PC-3 (cell line): ENCODE measurements around the gene UNC5C. TPM values are rescaled to one million over a fixed set of nuclear protein-coding genes. Genes with fewer than 3 reads are reported as not detected.

Experiments
- ATAC-seq: fragments of 200-7000 bp; cut with Tn5 transposase; 2 replicates; pipeline ENCODE4 v1.9.1; 2020; ENCODE audit warnings: mild to moderate bottlenecking, moderate library complexity
- BruUV-seq: library from RNA; stranded (reverse); fragments of 400-500 nt; replicated peaks from 2 replicates; lab custom pipeline; 2021; lab: Mats Ljungman, UMichigan
- CTCF ChIA-PET: fragments of 300-600 bp; sonication (Branson Sonifier 250); formaldehyde crosslinking; loops from one replicate; lab custom pipeline; 2022; ENCODE audit warnings: antibody characterized with exemption; lab: Charles Lee
- POLR2A ChIA-PET: fragments of 300-600 bp; sonication (Branson Sonifier 250); formaldehyde crosslinking; loops from one replicate; lab custom pipeline; 2022; ENCODE audit warnings: antibody characterized with exemption; ENCODE audit not compliant: unreplicated experiment; lab: Charles Lee
- DNase-seq: peaks from one replicate; pipeline ENCODE4 v3.0.0-alpha.2; 2015
- H2AFZ ChIP-seq: fragments of 300-600 bp; sonication (generic); 2 replicates; pipeline ENCODE4 v1.6.0; 2016; ENCODE audit warnings: antibody characterized with exemption, low read length
- H3F3A ChIP-seq: fragments of 300-600 bp; sonication (generic); one replicate; pipeline ENCODE4 v1.6.0; 2017; ENCODE audit warnings: antibody characterized with exemption, low read length, control low read depth, mild to moderate bottlenecking; ENCODE audit not compliant: unreplicated experiment
- H3K27ac ChIP-seq: fragments of 300-600 bp; sonication (generic); 2 replicates; pipeline ENCODE4 v1.5.1; 2016; ENCODE audit warnings: mild to moderate bottlenecking, low read length
- H3K27me3 ChIP-seq: fragments of 300-600 bp; sonication (generic); 2 replicates; pipeline ENCODE4 v1.6.1; 2016; ENCODE audit warnings: low read length, mixed read lengths
- H3K36me3 ChIP-seq: fragments of 300-600 bp; sonication (generic); 2 replicates; pipeline ENCODE4 v1.6.1; 2016; ENCODE audit warnings: low read depth, mixed run types, low read length, mixed read lengths
- H3K4me1 ChIP-seq: fragments of 300-600 bp; sonication (generic); 2 replicates; pipeline ENCODE4 v1.5.1; 2016; ENCODE audit warnings: low read length; ENCODE audit not compliant: insufficient read depth
- H3K4me2 ChIP-seq: fragments of 300-600 bp; sonication (generic); 2 replicates; pipeline ENCODE4 v1.6.0; 2016; ENCODE audit warnings: low read length
- H3K4me3 ChIP-seq: fragments of 300-600 bp; sonication (generic); 2 replicates; pipeline ENCODE4 v1.5.1; 2016; ENCODE audit warnings: mild to moderate bottlenecking, low read length, mixed read lengths
- H3K79me2 ChIP-seq: fragments of 300-600 bp; sonication (generic); 2 replicates; pipeline ENCODE4 v1.6.1; 2017; ENCODE audit warnings: low read length, mixed read lengths
- H3K9ac ChIP-seq: fragments of 300-600 bp; sonication (generic); 2 replicates; pipeline ENCODE4 v1.6.0; 2016; ENCODE audit warnings: mild to moderate bottlenecking, low read length
- H3K9me2 ChIP-seq: fragments of 300-600 bp; sonication (generic); replicated peaks from 2 replicates; pipeline ENCODE4 v1.6.1; 2016; ENCODE audit warnings: mixed run types, low read length, mixed read lengths
- H3K9me3 ChIP-seq: fragments of 300-600 bp; sonication (generic); 2 replicates; pipeline ENCODE4 v1.6.1; 2016; ENCODE audit warnings: low read length, mixed read lengths
- H4K20me1 ChIP-seq: fragments of 300-600 bp; sonication (generic); 2 replicates; pipeline ENCODE4 v1.6.1; 2016; ENCODE audit warnings: low read length, mixed read lengths
- CTCF ChIP-seq: fragments of 300-600 bp; sonication (generic); conservative IDR thresholded peaks from 2 replicates; pipeline ENCODE4 v1.5.1; 2017; ENCODE audit warnings: antibody characterized with exemption, low read depth, mild to moderate bottlenecking, low read length
- EZH2 ChIP-seq: fragments of 300-600 bp; sonication (generic); IDR thresholded peaks from one replicate; pipeline ENCODE4 v1.6.1; 2017; ENCODE audit warnings: antibody characterized with exemption, mild to moderate bottlenecking, low read length; ENCODE audit not compliant: unreplicated experiment
- EZH2phosphoT487 ChIP-seq: fragments of 300-600 bp; sonication (generic); IDR thresholded peaks from 2 replicates; pipeline ENCODE4 v1.6.1; 2018; ENCODE audit warnings: mild to moderate bottlenecking, antibody characterized with exemption, low read length, borderline replicate concordance
- intact Hi-C: fragments of 100-400 bp; cut with micrococcal nuclease; formaldehyde crosslinking; loops from 2 replicates; pipeline ENCODE4 v1.9.0; 2023
- total RNA-seq: library from RNA; depleted of rRNA; stranded (reverse); fragments of >200 nt; gene quantifications from 2 replicates; pipeline ENCODE4 v1.2.3, GENCODE V29; 2014

The UNC5C gene
- total RNA-seq, 1 experiment from 2014 or later, result not detected

- Histone ChIP-seq H3F3A (no peaks in the 10 kb centered on the region), H3K36me3 (no peaks in the 10 kb centered on the region), H2AFZ (no peak overlapping the region), H3K4me3 (no peak overlapping the region), H3K9me3 (no peaks in the 10 kb centered on the region), H3K4me1 (no peaks in the 10 kb centered on the region), H3K9me2 (no peaks in the 10 kb centered on the region), H3K27ac (no peak overlapping the region), H3K4me2 (no peak overlapping the region), H3K27me3 (no peaks in the 10 kb centered on the region), H3K79me2 (no peaks in the 10 kb centered on the region), H3K9ac (no peak overlapping the region), H4K20me1 (no peaks in the 10 kb centered on the region)
- DNase-seq (no peak), ATAC-seq (no peak)
- ChIA-PET CTCF (no interaction called here), POLR2A (no interaction called here)
- BruUV-seq, result no TSS peak
- intact Hi-C loops, result no loop called here
- TF ChIP-seq EZH2phosphoT487 (no peak), EZH2 (no peak), CTCF (no peak)
Measured at GRCh38 chr4:95360906-95361695, 187.7 kb downstream of the UNC5C start.

DNA sequence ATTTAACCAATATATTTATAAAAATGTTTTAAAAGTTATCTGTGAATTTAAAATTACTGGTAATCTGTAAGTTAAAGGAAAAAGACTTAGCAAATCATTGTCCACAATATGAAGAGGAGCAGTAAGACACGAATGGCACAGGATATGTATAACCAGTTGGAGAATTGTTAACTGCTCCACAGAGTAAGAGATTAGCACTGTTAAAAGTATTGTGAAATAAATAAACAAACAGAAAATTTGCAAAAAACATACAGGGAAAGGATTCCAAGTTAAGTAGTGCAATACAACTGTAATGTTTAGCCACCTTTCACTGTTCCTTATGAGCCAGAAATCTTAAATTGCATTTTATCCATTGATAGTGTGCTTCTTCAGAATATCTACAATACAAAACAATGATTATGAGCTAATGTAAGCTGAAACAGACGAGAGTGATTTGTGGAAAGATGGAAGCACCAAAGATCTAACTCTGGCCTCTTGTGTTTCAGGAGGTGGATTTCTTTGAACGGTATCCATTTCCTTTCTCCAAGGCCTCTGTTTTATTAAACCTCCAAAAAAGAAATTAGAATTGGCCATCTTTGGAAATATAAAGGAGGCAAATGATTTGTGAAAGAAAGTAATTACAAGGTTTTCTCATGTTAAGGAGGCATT, 188.4 kb downstream of the UNC5C start:
- Histone ChIP-seq H3K4me3 (no peak overlapping the region), H4K20me1 (no peaks in the 10 kb centered on the region), H3K4me1 (no peaks in the 10 kb centered on the region), H3K9me2 (no peaks in the 10 kb centered on the region), H2AFZ (no peak overlapping the region), H3F3A (no peaks in the 10 kb centered on the region), H3K79me2 (no peaks in the 10 kb centered on the region), H3K27me3 (no peaks in the 10 kb centered on the region), H3K4me2 (no peak overlapping the region), H3K36me3 (no peaks in the 10 kb centered on the region), H3K27ac (no peak overlapping the region), H3K9ac (no peak overlapping the region), H3K9me3 (no peaks in the 10 kb centered on the region)
- ChIA-PET POLR2A (no interaction called here), CTCF (no interaction called here)
- BruUV-seq, result no TSS peak
- DNase-seq (no peak), ATAC-seq (no peak)
- TF ChIP-seq CTCF, result no peak
- no peak for TF ChIP-seq EZH2phosphoT487
- no peak for TF ChIP-seq EZH2
- intact Hi-C loops, result no loop called here

GRCh38 chr4:95358421-95358820, 190.4 kb downstream of the UNC5C start:
- intact Hi-C loops, result no loop called here
- no peaks in the 10 kb centered on the region for H4K20me1 ChIP-seq
- H3K4me2 ChIP-seq, result no peak overlapping the region
- ChIA-PET CTCF (no interaction called here), POLR2A (no interaction called here)
- DNase-seq (no peak), ATAC-seq (no peak)
- no peak overlapping the region for H3K27ac ChIP-seq
- no TSS peak for BruUV-seq
- no peak overlapping the region for H3K4me3 ChIP-seq
- H3F3A ChIP-seq, result no peaks in the 10 kb centered on the region
- H3K9me3 ChIP-seq, result no peaks in the 10 kb centered on the region
- no peaks in the 10 kb centered on the region for H3K27me3 ChIP-seq
- H3K4me1 ChIP-seq, result no peaks in the 10 kb centered on the region
- no peak overlapping the region for H2AFZ ChIP-seq
- TF ChIP-seq CTCF (no peak), EZH2 (no peak), EZH2phosphoT487 (no peak)
- no peak overlapping the region for H3K9ac ChIP-seq
- H3K36me3 ChIP-seq, result no peaks in the 10 kb centered on the region
- no peaks in the 10 kb centered on the region for H3K79me2 ChIP-seq
- H3K9me2 ChIP-seq, result no peaks in the 10 kb centered on the region
